Smooth muscle cell (in vitro differentiated cells): ENCODE measurements around the gene NINJ2. TPM values are rescaled to one million over a fixed set of nuclear protein-coding genes. Genes with fewer than 3 reads are reported as not detected.

Source experiments
- DNase-seq: peaks from one replicate; lab custom pipeline; 2025; ENCODE audit not compliant: unreplicated experiment; lab: John Stamatoyannopoulos, UW
- H2AFZ ChIP-seq: fragments of 200-600 bp; sonication (generic); 2 replicates; pipeline ENCODE4 v1.6.0; 2016; ENCODE audit warnings: antibody characterized with exemption, low read depth, mild to moderate bottlenecking
- H3F3A ChIP-seq: fragments of 200-600 bp; sonication (generic); 2 replicates; pipeline ENCODE4 v1.6.0; 2017; ENCODE audit warnings: antibody characterized with exemption, low read depth
- H3K27ac ChIP-seq: fragments of 200-600 bp; sonication (generic); 2 replicates; pipeline ENCODE4 v1.5.1; 2016; ENCODE audit warnings: low read depth, mild to moderate bottlenecking
- H3K27me3 ChIP-seq: fragments of 200-600 bp; sonication (generic); 2 replicates; pipeline ENCODE4 v1.6.1; 2016; ENCODE audit warnings: low read depth, mild to moderate bottlenecking
- H3K36me3 ChIP-seq: fragments of 200-600 bp; sonication (generic); 2 replicates; pipeline ENCODE4 v1.5.1; 2016; ENCODE audit warnings: low read depth
- H3K4me1 ChIP-seq: fragments of 200-600 bp; sonication (generic); 2 replicates; pipeline ENCODE4 v1.5.1; 2016; ENCODE audit warnings: low read depth
- H3K4me2 ChIP-seq: fragments of 200-600 bp; sonication (generic); 2 replicates; pipeline ENCODE4 v1.6.0; 2016; ENCODE audit warnings: mild to moderate bottlenecking
- H3K4me3 ChIP-seq: fragments of 200-600 bp; sonication (generic); 2 replicates; pipeline ENCODE4 v1.5.1; 2016; ENCODE audit warnings: mild to moderate bottlenecking
- H3K79me2 ChIP-seq: fragments of 200-600 bp; sonication (generic); 2 replicates; pipeline ENCODE4 v1.6.0; 2016; ENCODE audit warnings: low read depth, mild to moderate bottlenecking
- H3K9ac ChIP-seq: fragments of 200-600 bp; sonication (generic); 2 replicates; pipeline ENCODE4 v1.6.0; 2016; ENCODE audit warnings: low read depth
- H3K9me3 ChIP-seq: fragments of 200-600 bp; sonication (generic); replicated peaks from 2 replicates; pipeline ENCODE4 v1.5.1; 2016; ENCODE audit warnings: low read depth
- H4K20me1 ChIP-seq: fragments of 200-600 bp; sonication (generic); 2 replicates; pipeline ENCODE4 v1.6.0; 2016; ENCODE audit warnings: low read depth
- WGBS: methylation state at CpG from one replicate; pipeline ENCODE4 v1.1.7; 2016; ENCODE audit warnings: low lambda C conversion rate; 5-methylcytosine and 5-hydroxymethylcytosine counted together
- polyA plus RNA-seq: library from polyadenylated mRNA; unstranded; fragments of >200 nt; fragmentation: Nextera tagmentation; extraction: Ambion mirVana; gene quantifications from 2 replicates; pipeline ENCODE4 v1.2.1, GENCODE V29; 2016
- total RNA-seq: library from RNA; depleted of rRNA; stranded (reverse); fragments of >200 nt; gene quantifications from 2 replicates; pipeline ENCODE4 v1.2.3, GENCODE V29; 2014
- TF ChIP-seq, protein P1 (sequence below): fragments of 200-600 bp; sonication (generic); IDR thresholded peaks from 2 replicates; pipeline ENCODE4 v1.5.1; 2017; ENCODE audit warnings: borderline replicate concordance, mild to moderate bottlenecking, antibody characterized with exemption; ENCODE audit not compliant: insufficient read depth, poor library complexity, severe bottlenecking

NINJ2 gene
- total and polyA plus RNA-seq, 2 experiments from 2014 or later = 4.2 to 12.1 TPM

DNA sequence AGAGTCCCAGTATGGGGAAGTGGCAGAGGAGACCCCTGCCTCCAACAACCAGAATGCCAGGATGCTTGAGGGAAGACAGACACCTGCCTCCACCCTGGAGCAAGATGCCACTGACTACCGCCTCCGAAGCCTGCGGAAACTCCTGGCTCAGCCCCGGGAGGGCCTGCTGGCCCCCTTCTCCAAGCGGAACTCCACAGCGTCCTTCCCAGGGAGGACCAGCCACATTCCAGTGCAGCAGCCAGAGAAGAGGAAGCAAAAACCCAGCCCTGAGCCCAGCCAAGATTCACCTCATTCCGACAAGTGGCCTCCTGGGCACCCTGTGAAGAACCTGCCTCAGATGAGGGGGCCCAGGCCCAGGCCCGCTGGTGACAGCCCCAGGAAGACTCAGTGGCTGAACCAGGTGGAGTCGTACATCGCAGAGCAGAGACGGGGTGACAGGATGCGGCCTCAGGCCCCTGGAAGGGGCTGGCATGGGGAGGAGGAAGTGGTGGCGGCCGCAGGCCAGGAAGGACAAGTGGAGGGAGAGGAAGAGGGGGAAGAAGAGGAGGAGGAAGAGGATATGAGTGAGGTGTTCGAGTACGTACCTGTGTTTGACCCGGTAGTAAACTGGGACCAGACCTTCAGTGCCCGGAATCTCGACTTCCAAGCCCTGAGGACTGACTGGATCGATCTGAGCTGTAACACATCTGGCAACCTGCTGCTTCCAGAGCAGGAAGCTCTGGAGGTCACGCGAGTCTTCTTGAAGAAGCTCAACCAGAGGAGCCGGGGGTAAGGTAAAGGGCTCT is 109.8 kb downstream of the NINJ2 start:
- H4K20me1 ChIP-seq = no peaks in the 10 kb centered on the region
- no peak overlapping the region for H3K9ac ChIP-seq
- no peak for DNase-seq
- TF ChIP-seq, protein P1, sequence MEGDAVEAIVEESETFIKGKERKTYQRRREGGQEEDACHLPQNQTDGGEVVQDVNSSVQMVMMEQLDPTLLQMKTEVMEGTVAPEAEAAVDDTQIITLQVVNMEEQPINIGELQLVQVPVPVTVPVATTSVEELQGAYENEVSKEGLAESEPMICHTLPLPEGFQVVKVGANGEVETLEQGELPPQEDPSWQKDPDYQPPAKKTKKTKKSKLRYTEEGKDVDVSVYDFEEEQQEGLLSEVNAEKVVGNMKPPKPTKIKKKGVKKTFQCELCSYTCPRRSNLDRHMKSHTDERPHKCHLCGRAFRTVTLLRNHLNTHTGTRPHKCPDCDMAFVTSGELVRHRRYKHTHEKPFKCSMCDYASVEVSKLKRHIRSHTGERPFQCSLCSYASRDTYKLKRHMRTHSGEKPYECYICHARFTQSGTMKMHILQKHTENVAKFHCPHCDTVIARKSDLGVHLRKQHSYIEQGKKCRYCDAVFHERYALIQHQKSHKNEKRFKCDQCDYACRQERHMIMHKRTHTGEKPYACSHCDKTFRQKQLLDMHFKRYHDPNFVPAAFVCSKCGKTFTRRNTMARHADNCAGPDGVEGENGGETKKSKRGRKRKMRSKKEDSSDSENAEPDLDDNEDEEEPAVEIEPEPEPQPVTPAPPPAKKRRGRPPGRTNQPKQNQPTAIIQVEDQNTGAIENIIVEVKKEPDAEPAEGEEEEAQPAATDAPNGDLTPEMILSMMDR = no peak
- H3K27ac ChIP-seq = no peak overlapping the region
- H3K4me2 ChIP-seq = no peak overlapping the region
- H3K36me3 ChIP-seq = no peaks in the 10 kb centered on the region
- no peak overlapping the region for H3K4me3 ChIP-seq
- WGBS = 94% methylated on average over 22 of the region's 23 CpGs
- H3K27me3 ChIP-seq = no peaks in the 10 kb centered on the region
- no peak overlapping the region for H2AFZ ChIP-seq
- no peaks in the 10 kb centered on the region for H3F3A ChIP-seq
- no peaks in the 10 kb centered on the region for H3K79me2 ChIP-seq
- H3K4me1 ChIP-seq = no peaks in the 10 kb centered on the region
- H3K9me3 ChIP-seq = no peaks in the 10 kb centered on the region

DNA sequence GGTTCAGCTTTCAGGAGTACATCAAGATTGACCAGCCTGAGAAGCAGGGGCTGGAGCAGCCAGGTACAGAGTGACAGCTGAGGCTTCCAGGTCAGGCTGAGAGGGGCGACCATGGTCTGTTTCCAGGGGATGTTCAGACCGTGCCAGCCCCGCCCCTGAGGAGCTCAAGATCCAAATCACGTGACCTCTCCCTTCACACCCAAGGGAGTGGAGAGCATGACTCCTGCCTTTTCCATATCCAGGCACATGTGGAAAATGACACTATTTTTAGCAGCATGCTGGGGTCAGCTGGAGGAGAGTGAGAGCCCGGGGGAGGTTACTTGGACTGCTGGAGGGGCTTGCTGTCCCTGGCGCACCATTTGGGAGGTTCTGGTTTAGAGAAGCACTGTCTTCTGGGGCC is 110.8 kb downstream of the NINJ2 start:
- Histone ChIP-seq H3K27me3 (no peaks in the 10 kb centered on the region), H3K27ac (no peak overlapping the region), H2AFZ (no peak overlapping the region), H4K20me1 (no peaks in the 10 kb centered on the region), H3K36me3 (no peaks in the 10 kb centered on the region), H3K79me2 (no peaks in the 10 kb centered on the region), H3F3A (no peaks in the 10 kb centered on the region), H3K4me1 (no peaks in the 10 kb centered on the region), H3K4me3 (no peak overlapping the region), H3K9me3 (no peaks in the 10 kb centered on the region), H3K4me2 (no peak overlapping the region), H3K9ac (no peak overlapping the region)
- DNase-seq = no peak
- TF ChIP-seq, protein P1 = no peak
- 93% methylated on average over 6 of the region's 6 CpGs for WGBS

DNA sequence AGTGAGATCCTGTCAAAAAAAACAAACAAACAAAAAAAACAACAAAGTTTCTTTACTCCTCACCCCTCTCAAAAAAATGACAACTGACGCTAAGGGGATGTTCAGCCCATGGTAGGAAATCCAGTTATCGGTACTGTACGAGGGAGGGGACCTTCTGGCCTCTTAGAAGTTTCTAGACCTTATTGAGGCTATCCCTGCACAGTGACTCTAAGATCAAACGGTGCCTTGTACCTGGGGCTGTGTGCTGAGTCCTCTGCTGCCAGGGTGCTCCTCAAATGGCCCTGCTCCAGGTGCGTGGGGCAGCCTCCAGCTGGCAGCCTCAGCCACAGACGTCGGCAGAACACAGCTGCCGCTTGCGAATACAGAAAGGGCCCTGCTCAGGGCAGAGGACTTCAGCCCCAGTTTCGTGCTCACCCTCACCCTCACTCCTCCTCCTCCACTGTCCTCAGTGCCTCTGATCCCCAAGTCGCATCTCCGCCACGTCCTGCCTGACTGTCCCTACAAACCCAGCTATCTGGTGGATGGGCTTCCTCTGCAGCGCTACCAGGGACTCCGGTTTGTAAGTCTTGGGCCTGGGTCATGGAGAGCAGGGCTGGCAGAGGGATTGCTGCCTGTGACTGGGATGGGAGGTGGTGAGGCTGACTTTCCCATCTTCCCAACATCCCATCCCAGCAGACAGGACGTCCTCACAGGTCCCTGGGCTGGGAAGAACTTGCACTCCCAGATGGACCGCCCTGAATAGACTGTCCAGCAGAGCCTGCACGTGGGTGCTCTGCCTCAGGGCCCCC is 112.6 kb downstream of the NINJ2 start:
- H2AFZ ChIP-seq = no peak overlapping the region
- no peak overlapping the region for H3K4me2 ChIP-seq
- no peaks in the 10 kb centered on the region for H3K9me3 ChIP-seq
- no peak overlapping the region for H3K27ac ChIP-seq
- DNase-seq = no peak
- 91% methylated on average over 18 of the region's 18 CpGs for WGBS
- H3K4me1 ChIP-seq = no peaks in the 10 kb centered on the region
- no peaks in the 10 kb centered on the region for H3K79me2 ChIP-seq
- H3K9ac ChIP-seq = no peak overlapping the region
- TF ChIP-seq, protein P1 = no peak
- H3F3A ChIP-seq = no peaks in the 10 kb centered on the region
- H3K36me3 ChIP-seq = no peaks in the 10 kb centered on the region
- no peak overlapping the region for H3K4me3 ChIP-seq
- H3K27me3 ChIP-seq = no peaks in the 10 kb centered on the region
- H4K20me1 ChIP-seq = no peaks in the 10 kb centered on the region
